NCI-H2171 (cell line): ENCODE measurements around the gene RAB8A.
"Not testable (repeated sequence)": the region's sequence is repeated elsewhere in the genome, so short reads cannot be mapped to it uniquely, and the experiment has no call there.

Experiments used
- DNase-seq: peaks from one replicate; lab custom pipeline; 2025; lab: John Stamatoyannopoulos, UW

Gene RAB8A

DNA sequence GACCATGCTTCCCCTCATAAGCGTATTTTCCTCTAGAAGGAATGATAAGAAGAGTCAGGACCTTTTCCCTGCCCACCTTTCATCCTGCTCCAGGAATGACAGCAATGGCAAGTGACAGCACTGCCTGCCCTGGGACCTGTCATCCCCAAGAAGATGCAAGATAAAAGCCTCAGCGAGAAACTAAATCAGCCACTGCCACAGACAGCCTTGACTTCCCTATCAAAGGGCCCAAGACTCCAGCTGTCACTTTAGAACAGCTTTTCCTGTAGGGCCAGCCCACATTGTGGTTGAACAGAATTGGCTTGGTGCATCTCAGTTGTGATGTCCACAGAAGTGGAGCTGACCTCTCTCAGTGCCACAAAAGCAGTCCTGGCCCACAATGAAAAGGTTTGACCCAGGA lies 1.1 kb downstream of the RAB8A start:
- DNase-seq, result no peak

DNA sequence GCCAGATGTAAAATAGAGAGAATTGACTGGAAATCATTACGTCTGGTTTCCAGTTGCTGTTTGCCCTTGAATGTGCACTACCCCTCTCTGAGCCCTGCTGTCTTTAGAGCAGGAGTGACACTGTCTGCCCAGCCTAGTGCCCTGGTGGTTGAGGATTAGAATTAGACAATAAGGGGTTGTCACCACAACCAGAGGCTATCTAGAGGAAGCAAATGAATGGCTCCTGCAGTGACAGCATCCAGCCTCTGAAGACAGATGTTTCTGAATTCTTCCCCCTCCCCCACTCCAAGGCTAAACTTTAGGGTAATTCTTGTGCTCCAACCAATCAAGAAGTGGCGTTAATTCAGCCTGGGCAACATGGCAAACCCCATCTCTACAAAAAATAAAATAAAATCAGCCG lies 2.0 kb downstream of the RAB8A start:
- no peak for DNase-seq

DNA sequence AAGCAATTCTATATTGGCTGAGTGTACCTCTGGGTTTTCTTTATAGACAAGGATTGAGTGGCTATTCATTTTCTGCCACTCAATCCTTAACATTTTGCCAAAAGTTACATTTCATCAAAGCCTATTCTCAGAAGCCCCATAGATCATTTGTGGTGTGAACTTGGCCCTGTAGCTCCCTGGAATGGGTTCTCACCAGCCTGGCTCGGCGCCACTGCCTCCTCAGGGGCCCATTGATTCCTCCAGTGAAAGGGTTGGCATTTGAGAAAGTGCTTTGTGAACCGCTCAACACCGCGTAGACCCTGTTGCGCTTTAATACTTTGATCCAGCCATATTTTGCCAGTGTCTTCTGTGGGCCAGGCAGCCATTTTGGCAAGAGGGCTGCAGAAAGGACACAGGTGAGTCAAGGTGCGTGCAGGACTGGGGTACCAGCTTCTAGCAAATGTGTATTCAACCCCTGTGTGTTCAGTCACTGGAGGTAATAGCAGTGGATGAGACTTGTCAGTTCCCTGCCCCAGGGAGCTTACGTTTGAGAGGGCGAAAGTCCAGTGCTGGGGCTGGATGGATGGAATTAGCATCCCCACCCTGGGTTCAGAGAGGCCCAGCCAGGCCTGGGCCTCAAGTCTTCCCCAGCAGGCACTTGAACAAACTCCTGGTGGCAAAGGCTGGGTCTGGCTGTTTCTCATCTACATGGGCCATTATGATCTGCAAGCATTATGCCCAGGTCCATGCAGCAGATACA lies 3.8 kb downstream of the RAB8A start:
- DNase-seq, result no peak

DNA sequence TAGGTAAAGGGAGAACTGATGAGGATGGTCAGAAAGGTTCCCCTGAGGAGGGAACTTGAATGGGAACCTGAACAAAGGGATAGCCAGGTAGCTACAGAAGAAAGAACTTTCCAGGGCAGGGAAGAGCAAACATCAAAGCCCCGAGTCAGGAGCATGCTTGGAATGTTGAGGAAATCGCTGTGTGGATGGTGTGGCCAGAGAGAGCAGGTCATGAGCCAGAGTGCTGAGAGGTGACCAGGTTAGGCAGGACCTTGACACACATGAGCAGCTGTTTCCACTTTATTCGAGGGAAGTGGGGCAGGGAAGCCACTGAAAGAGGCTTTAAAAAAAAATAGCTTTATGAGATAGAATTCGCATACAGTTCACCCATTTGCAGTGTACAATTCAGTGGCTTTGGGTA lies 4.4 kb downstream of the RAB8A start:
- no peak for DNase-seq

DNA sequence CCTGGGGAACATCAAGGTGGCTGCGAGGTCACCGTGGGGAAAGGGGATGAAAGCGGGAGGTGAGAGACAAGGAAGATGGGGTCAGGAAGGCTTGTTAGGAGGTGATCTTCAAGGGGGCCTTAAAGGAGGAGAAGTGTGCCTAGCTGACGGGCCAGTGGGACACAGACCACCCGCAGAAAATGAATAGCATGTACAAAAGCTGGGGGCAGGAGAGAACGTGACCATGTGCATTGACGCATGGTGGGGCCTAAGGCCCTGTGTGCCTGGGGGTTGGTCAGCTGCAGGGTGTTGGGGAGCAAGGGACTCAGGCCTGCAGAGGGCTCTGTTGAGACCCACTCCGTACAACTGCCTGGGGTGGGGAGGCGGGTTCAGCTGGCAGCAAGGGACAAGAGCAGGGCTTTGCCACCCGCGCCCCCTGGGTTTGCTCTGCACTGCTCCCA lies 5.9 kb downstream of the RAB8A start:
- DNase-seq, result no peak

DNA sequence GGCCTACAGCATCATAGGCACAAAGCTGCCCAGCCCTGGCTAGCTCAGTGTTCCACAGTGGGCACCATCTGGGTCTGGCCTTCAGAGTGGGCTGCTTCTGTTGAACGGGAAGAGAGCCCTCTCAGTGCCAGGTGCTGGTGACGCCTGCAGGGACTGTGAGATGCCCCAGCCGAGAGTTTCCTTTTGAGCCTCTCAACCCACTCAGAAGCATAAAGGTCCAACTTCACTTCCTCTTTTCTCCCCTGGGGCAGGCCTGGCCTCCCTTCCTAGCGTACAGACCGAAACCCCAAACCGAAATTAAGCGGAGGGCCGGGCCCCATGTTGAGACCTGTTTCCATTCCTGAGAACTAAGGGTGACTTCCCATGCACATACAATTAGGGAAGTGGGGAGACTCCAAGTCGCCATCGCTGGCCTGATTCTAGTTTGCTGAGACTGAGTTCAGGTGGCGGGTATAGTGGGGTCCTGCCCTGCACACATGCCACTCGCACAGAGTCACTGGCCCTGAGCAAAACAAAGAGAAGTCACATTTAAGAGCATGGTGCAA lies 6.9 kb downstream of the RAB8A start:
- DNase-seq, result no peak

DNA sequence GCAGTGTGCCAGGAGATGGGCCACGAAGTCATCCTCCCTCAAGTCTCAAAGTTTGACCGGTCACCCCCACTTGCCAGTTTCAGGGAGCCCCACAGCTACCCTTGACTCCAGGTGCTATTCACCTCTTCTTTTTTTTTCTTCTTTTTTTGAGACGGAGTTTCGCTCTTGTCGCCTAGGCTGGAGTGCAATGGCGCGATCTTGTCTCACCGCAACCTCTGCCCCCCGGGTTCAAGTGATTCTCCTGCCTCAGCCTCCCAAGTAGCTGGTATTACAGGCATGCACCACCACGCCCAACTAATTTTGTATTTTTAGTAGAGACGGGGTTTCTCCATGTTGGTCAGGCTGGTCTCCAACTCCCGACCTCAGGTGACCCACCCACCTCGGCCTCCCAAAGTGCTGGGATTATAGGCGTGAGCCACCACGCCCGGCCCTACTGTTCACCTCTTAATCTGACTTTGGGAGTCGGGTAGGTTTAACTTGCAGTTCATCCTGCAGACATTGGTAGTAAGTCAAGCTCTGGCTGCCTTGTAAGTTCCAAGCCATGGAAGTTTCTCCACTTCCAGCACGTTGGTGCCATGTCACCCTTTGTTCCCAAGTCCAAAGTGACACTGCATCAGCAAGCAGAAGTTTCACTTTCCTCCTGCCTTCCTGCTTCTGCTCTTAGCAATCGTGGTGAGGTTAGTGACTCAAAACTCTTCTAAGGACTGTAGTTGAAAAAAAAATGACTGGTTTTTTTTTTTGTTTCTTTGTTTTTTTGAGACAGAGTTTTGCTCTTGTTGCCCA lies 7.6 kb downstream of the RAB8A start:
- DNase-seq, result not testable (repeated sequence)

DNA sequence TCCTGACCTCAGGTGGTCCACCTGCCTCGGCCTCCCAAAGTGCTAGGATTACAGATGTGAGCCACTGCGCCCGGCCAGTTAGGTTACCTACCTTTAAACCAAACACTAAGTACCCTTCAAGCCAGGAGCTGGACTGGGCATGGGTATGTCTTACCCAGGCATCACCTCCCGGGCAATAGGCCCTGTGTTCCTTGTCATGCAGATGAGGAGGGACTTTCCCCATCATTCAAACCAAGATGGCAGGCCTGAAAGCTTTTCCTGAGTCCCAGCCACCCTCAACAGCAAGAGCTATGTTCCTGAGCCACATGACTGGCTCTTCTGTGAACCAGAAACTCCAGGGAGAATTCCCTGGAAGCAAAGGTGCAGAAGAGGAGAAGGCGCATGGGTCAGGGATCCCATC lies 9.5 kb downstream of the RAB8A start:
- DNase-seq, result no peak

DNA sequence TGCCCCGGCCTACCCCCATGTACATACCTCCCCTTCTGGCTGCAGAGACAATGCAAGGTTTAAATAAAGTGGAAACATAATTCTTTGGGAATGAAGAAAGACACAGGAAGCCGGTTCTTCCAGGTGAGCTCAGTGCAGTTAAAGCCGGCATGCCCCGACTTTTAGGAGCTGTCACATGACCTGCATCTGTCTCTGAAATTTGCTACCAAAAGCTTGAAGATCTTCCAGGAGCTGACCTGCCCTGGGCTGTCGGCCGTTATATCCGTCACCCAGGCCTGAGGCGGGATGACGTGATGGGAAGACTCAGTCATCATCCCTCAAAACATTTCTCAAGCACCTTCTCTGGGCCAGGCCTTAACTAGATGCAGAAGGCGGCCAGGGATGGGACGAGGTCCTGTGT lies 10.3 kb downstream of the RAB8A start:
- DNase-seq, result no peak

DNA sequence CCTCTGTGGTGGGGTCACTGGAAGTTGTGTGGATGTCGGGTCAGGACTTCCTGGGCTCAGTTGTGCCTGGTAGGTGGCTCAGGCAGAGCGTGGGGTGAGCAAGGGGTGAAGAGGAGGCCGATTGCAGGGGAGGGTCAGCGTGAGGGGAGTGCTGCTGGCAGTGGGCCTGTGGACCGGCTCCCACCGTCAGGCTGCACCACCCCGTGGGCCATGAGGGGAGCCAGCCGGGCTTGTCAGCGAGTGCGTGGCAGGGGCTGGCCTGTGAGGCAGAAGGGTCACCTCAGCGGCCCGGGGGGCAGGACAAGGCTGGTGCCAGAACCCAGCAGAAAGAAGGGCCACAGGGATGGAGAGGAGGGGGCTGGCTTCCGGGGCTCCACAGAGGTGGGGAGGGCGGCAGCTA lies 13.3 kb downstream of the RAB8A start:
- DNase-seq, result no peak

DNA sequence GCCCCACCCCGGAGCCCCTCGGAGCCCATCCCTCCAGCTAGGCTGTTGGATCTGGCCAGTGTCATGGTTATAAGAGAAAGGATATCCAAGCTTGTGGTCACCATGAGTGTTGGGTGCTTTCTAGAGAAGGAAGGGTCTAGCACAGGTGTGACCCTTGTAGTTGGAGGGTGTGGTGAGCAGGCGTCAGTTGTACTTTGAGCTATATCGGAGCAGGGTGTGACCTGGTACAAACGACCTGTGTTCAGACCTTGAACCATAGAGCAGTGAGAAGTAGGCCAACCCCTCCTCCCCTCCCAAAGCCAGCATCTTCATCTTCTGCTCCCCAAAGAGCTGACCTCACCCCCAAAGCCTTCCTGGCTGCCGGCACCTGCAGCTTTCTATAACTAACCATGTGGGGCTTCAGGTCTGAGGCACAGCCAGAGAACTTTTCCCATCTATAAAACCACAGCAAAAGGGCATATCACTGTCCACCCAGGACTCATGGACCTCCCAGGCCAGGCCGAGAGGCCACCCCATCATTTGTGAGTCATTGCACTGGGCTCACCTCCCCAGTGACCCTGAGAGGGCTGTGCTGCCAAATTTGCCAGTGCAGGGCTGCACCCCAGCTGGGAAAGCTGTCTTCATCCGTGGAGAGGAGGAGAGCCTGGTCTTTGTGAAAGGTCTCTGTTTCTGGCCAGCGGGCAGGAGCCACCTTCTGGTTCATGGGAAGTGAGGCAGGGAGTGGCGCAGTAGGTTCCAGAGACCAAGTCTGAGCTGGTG lies 14.2 kb downstream of the RAB8A start:
- DNase-seq, result no peak

DNA sequence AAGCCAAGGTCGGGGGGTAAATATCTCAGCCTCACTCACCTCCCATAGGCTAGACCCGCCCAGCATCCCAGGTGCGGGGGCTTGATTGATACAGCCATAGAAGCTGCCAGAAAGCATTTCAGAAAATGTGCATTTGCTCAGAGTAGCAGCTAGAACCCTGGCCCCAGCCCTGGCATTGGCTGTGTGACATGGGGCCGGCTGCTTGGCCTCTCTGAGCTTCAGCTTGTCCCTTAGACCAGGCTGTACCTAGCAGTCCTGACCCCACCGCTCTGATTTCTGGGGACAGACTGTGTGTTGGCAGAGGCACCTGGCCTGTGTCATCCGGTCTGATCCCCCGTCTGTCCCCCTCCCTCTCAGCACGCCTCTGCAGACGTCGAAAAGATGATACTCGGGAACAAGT lies 15.4 kb downstream of the RAB8A start:
- DNase-seq, result no peak

DNA sequence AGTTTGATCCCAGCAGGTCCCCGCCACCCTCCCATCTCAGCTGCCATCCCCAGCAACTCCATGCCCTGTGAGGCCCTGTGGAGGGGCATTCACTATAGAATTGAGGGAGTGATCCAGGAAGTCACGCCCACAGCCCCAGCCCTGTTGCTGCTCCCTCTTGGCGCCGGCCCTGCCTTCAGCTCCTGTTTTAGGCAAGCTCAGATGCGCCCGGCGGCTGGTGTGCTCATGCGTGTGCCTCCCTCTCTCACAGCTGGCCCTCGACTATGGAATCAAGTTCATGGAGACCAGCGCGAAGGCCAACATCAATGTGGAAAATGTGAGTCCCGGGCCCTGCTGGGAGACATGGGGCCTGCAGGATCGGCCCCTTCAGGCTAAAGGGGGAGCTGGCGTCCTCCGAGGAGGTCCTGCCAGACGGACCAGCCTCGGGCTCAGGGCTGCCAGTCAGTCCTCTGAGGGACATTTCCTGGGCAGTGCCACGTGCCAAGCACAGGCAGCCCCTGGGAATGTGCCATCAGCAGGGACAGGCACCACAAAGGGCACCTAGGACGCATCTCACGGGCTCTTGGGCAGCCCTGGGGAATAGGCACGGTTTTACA lies 16.2 kb downstream of the RAB8A start:
- no peak for DNase-seq

DNA sequence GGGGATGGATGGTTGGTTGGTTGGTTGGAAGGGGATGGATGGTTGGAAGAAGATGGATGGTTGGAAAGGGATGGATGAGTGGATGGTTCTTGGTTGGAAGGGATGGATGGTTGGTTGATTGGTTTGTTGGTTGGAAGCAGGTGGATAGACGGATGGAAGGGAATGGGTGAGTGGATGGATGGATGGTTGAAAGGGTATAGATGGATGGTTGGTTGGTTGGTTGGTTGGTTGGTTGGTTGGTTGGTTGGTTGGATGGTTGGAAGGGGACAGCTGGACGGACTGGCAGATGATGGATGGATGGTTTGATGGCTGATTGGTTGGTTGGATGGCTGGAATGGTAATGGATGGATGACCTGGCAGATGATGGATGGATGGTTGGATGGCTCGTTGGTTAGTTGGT lies 20.0 kb downstream of the RAB8A start:
- DNase-seq, result no peak

DNA sequence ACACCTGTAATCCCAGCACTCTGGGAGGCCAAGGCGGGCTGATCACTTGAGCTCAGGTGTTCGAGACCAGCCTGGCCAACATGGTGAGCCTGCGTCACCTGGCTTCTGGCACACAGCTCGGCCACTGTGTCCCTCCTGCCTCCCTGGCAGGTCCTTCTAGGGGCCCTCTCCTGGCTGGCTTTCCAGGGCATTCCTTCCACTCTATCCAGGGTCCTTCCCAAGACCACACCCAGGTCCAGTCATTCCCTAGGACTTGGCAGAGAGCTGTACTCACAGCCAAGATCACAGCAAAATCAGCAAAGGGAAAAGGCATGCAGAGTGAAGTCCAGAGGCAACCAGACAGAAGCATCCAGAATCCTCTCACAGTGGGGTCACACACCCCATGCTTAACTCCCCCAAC lies 22.1 kb downstream of the RAB8A start:
- no peak for DNase-seq

DNA sequence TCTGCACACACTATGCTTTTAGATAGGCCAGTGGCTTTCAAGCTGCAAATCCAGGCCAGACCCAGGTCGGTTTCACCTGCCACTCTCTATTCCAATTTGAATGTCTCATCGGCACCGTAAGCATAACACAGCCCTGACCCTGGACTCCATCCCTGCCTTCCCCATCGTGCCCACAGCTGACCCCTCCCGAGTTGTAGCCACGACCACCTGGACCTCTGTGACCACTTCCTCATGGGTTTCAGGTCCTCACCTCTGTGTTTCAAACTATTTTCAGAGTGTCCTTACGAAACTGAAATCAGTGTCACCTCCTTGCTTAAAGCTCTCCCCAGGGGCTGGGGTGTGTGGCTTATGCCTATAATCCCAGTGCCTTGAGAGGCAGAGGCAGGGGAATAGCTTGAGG lies 22.8 kb downstream of the RAB8A start:
- no peak for DNase-seq

DNA sequence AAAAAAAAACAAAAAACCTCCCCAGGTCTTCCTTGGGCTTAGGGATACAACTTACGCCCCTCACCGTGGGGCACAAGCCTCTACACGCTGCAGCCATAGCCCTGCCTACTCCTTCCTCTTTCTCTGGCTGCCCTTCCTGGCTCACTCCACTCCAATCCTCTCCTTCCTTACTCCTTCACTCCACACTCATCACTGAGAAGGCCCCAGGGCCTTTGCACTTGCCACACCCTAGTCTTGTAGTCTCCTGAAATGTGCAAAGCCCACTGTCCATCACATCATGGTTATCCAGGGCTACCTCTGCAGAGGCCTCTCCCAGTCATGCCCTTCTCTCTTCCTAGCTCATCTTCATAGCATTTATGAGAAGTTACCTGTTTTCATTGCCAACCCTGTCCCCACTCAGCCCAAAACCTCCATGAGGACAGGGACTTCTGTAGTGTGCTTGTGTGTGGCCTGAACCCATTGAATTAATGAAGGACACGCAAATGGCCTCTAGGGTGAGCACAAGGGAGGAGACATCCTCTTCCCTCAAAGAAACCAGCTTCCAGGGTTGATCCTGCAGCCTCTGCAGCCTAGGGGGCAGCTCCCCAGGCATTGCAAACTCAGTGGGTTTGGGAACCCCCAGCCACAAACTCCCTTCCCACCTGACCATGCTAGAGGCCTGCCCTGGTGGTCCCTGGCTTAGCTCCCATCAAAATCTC lies 23.9 kb downstream of the RAB8A start:
- no peak for DNase-seq

DNA sequence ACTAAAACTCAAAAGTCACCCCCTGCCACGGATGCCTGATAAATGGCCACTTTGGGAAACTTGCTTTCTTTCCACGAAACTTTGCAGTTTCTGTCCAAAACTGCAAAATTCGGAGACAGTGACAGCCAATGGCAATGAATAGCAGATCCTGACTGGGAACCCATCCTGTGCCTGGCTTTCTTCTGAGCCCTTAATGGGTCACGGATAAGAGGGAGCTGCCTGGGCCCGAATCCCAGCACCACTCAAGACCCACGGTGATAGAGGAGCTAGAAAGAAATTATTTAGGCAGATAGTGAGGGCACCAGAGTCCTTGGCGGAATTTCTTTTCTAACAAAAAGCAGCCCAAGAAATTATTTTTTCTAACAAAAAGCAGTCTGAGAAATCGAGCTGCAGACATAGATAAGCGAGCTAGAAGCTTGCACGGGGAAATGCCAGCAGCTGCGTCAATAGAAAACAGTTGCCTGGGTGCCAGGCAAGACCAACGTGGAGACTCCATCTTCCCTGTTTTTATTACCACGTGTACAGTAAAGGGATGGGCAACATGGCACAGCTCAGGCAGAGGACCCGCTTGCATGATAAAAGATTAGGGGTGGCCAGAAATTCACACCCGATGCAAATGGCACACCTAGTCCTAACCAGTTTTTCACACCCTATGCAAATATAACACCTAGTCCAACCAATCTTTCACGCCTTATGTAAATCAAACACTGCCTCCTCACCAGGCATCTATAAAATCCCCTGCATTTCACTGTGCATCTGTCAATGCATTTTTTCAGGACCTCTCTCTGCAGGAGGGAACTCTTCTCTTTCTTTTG lies 24.7 kb downstream of the RAB8A start:
- no peak for DNase-seq

DNA sequence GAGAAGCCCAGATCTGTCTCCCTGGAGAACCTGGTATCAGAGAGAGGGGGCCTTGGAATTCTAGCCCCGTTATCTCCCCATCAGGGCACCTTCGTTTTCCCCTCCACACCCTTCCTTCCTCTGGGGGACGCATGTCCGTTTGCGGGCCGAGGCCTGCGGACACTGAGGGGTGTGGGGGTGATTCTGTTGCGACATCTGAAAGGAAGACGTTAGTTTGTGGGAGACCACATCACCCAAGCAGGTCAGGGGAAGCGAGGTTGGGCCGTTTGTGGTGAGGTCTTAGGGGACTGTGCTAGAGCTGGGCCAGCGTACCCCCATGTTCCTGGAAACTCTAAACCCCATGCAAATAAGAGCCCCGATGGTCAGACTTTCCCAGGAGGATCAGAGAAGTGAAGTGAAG lies 28.1 kb downstream of the RAB8A start:
- no peak for DNase-seq

DNA sequence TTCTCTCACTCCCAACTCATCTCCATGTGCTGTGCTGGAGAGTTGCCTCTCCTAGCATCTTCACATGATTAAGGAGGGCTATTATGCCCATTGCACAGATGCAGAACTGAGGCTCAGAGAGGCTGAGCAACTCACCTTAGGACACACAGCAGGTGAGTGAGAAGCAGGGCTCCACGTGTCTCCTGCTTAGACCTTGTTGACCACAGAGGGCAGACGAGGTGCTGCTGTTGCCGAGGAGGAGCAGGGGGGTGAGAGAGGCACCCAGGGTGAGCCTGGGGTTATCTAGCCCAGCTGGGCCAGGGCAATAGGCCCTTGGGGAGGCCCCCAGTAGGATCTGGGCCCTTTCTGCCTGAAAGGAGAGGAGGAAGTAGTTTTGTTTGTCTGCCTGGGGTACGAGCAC lies 29.4 kb downstream of the RAB8A start:
- no peak for DNase-seq
